ENCODE measurements around the gene TMEM132D. TPM values are rescaled to one million over a fixed set of nuclear protein-coding genes. Genes with fewer than 3 reads are reported as not detected.

The TMEM132D gene
- total RNA-seq, 1 experiment from 2014 or later: not detected

GRCh38 chr12:129790930-129791329 is 112.9 kb downstream of the TMEM132D start:
- BruUV-seq (replicated peaks): no TSS peak
- Histone ChIP-seq H3K27ac (ENCODE audit: low read depth, low read length, poor library complexity, severe bottlenecking) (no peak overlapping the region), H3K4me3 (ENCODE audit: low read depth, low read length, poor library complexity, severe bottlenecking) (no peak overlapping the region), H3K4me1 (ENCODE audit: insufficient read depth, low read length, poor library complexity, severe bottlenecking) (no peaks in the 10 kb centered on the region), H3K27me3 (replicated peaks; ENCODE audit: insufficient read depth, low read depth, low read length, poor library complexity) (no peaks in the 10 kb centered on the region), H3K9me3 (ENCODE audit: low read depth, low read length, poor library complexity, severe bottlenecking) (peaks cover 5% of the 10 kb centered on the region), H3K36me3 (ENCODE audit: insufficient read depth, low read length, poor library complexity, severe bottlenecking) (no peaks in the 10 kb centered on the region)
- ChIA-PET CTCF (no interaction called here), POLR2A (ENCODE audit: low non-redundant PET) (no interaction called here)
- no peak for TF ChIP-seq EZH2 (IDR thresholded peaks at IDR 0.05; ENCODE audit: borderline replicate concordance, low read depth, low read length, poor library complexity, severe bottlenecking)
- TF ChIP-seq, protein P1, sequence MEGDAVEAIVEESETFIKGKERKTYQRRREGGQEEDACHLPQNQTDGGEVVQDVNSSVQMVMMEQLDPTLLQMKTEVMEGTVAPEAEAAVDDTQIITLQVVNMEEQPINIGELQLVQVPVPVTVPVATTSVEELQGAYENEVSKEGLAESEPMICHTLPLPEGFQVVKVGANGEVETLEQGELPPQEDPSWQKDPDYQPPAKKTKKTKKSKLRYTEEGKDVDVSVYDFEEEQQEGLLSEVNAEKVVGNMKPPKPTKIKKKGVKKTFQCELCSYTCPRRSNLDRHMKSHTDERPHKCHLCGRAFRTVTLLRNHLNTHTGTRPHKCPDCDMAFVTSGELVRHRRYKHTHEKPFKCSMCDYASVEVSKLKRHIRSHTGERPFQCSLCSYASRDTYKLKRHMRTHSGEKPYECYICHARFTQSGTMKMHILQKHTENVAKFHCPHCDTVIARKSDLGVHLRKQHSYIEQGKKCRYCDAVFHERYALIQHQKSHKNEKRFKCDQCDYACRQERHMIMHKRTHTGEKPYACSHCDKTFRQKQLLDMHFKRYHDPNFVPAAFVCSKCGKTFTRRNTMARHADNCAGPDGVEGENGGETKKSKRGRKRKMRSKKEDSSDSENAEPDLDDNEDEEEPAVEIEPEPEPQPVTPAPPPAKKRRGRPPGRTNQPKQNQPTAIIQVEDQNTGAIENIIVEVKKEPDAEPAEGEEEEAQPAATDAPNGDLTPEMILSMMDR (conservative IDR thresholded peaks at IDR 0.05; ENCODE audit: low read depth, low read length): no peak
- intact Hi-C loops (cut with micrococcal nuclease; ENCODE audit: unreplicated experiment): no loop called here
- no peak for DNase-seq (ENCODE audit: low spot score)

DNA sequence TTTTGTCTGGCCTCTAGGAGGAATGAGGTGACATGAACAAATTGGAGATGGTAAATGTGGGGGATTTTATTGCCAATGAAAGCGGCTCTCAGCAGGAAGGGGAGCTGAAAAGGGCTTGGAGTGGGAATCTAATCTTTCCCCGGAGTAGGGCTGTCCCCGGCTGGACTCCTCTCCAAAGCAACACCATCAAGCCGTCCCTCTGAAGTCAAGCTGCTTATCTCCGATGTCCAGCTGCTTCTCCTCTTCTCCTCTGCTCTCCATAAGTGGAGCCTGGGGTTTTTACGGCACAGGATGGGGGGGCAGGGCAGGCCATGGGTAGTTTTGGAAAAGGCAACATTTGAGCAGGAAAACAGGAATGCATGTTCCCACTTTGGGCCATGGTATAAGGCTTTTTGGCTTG is 113.5 kb downstream of the TMEM132D start:
- Histone ChIP-seq H3K4me1 (ENCODE audit: insufficient read depth, low read length, poor library complexity, severe bottlenecking) (no peaks in the 10 kb centered on the region), H3K27ac (ENCODE audit: low read depth, low read length, poor library complexity, severe bottlenecking) (no peak overlapping the region), H3K9me3 (ENCODE audit: low read depth, low read length, poor library complexity, severe bottlenecking) (peaks cover 9% of the 10 kb centered on the region), H3K27me3 (replicated peaks; ENCODE audit: insufficient read depth, low read depth, low read length, poor library complexity) (no peaks in the 10 kb centered on the region), H3K36me3 (ENCODE audit: insufficient read depth, low read length, poor library complexity, severe bottlenecking) (no peaks in the 10 kb centered on the region), H3K4me3 (ENCODE audit: low read depth, low read length, poor library complexity, severe bottlenecking) (no peak overlapping the region)
- intact Hi-C loops (cut with micrococcal nuclease; ENCODE audit: unreplicated experiment): no loop called here
- ChIA-PET CTCF (no interaction called here), POLR2A (ENCODE audit: low non-redundant PET) (no interaction called here)
- no peak for DNase-seq (ENCODE audit: low spot score)
- no peak for TF ChIP-seq EZH2 (IDR thresholded peaks at IDR 0.05; ENCODE audit: borderline replicate concordance, low read depth, low read length, poor library complexity, severe bottlenecking)
- TF ChIP-seq, protein P1 (conservative IDR thresholded peaks at IDR 0.05; ENCODE audit: low read depth, low read length): no peak
- no TSS peak for BruUV-seq (replicated peaks)

GRCh38 chr12:129789921-129790320 is 113.9 kb downstream of the TMEM132D start:
- intact Hi-C loops (cut with micrococcal nuclease; ENCODE audit: unreplicated experiment): no loop called here
- TF ChIP-seq EZH2 (IDR thresholded peaks at IDR 0.05; ENCODE audit: borderline replicate concordance, low read depth, low read length, poor library complexity, severe bottlenecking): no peak
- TF ChIP-seq, protein P1 (conservative IDR thresholded peaks at IDR 0.05; ENCODE audit: low read depth, low read length): no peak
- Histone ChIP-seq H3K4me3 (ENCODE audit: low read depth, low read length, poor library complexity, severe bottlenecking) (no peak overlapping the region), H3K27me3 (replicated peaks; ENCODE audit: insufficient read depth, low read depth, low read length, poor library complexity) (no peaks in the 10 kb centered on the region), H3K36me3 (ENCODE audit: insufficient read depth, low read length, poor library complexity, severe bottlenecking) (no peaks in the 10 kb centered on the region), H3K4me1 (ENCODE audit: insufficient read depth, low read length, poor library complexity, severe bottlenecking) (no peaks in the 10 kb centered on the region), H3K27ac (ENCODE audit: low read depth, low read length, poor library complexity, severe bottlenecking) (no peak overlapping the region), H3K9me3 (ENCODE audit: low read depth, low read length, poor library complexity, severe bottlenecking) (peaks cover 13% of the 10 kb centered on the region)
- CTCF ChIA-PET: no interaction called here
- no peak for DNase-seq (ENCODE audit: low spot score)
- POLR2A ChIA-PET (ENCODE audit: low non-redundant PET): no interaction called here
- BruUV-seq (replicated peaks): no TSS peak
